ENCODE results near the gene RNF214. TPM values are rescaled to one million over a fixed set of nuclear protein-coding genes. Genes with fewer than 3 reads are reported as not detected.

Gene RNF214
- total RNA-seq, 1 donor from 2014 or later = 43.0 TPM

DNA sequence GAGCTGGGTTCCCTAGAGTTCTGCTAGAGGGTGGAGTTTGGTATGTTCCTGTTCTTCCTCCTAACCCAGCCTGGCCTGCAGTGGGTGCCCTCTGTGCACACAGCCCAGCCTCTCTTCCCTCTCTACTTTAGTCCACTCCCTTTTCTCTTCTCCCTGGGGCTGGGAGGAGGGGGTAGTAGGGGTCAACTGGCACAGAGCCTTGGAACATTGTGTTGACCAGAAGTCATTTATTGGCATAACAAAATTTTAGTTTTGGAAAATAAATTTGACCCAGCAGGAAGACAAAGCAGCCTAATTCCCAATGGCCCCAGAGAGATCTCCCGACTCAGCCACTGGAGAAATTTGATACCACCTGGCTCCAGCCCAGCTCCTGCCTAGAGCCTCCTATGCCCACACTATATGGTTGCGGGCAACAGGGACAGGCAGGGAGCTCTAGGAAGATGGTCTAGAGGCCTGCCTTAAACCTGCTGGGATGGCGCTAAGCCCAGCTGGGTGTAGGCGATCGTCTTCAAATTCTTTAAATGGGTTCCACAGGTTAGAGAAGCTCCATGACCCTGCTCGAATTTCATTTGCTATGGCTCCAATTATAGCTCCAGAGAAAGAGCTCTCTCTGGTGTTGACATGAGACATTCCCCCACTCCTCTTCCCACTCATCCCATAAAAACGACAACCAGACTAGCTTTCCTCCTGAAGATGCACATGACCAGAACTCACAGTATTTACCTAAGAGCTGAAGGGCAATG, 10.5 kb upstream of the RNF214 start:
- H3K36me3 Mint-ChIP-seq (ENCODE audit: unreplicated experiment) = no peaks in the 10 kb centered on the region
- no peak for DNase-seq

DNA sequence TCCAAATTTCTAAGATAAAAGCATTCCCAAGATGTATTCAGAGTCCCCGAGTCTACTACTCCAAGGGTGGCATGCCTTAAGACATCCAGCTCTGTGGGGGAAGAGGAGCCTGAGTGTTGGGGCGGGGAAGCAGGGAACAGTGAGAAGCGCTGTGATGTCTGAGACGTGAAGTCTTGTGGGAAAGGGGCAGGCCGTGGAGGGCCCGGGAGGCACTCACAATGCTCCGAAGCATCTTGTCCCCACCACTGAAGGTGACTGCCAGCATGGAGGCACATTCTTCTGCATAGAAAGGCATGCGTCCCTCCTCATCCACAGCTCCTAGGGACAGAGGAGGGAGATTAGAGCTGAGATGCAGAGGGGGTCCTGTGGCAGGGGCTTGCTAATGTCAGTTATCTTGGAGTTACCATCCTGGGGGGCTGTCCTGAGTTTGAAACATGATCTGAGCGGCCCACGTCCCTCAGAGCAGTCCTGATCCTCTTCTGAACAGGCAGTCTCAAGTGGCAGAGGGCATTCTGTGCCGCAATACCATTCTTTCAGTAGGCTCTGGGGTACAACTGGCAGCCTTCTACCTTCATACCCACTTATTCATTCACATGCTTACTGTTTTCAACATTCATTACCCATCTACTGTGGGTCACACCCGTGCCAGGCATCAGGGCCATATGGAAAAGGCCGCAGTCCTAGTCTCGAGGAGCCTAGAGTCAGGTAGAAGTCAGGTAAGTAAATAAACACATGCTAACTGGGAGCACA, 9.3 kb upstream of the RNF214 start:
- no peak overlapping the region for H3K4me3 Mint-ChIP-seq (ENCODE audit: unreplicated experiment)
- TF ChIP-seq, protein P1, sequence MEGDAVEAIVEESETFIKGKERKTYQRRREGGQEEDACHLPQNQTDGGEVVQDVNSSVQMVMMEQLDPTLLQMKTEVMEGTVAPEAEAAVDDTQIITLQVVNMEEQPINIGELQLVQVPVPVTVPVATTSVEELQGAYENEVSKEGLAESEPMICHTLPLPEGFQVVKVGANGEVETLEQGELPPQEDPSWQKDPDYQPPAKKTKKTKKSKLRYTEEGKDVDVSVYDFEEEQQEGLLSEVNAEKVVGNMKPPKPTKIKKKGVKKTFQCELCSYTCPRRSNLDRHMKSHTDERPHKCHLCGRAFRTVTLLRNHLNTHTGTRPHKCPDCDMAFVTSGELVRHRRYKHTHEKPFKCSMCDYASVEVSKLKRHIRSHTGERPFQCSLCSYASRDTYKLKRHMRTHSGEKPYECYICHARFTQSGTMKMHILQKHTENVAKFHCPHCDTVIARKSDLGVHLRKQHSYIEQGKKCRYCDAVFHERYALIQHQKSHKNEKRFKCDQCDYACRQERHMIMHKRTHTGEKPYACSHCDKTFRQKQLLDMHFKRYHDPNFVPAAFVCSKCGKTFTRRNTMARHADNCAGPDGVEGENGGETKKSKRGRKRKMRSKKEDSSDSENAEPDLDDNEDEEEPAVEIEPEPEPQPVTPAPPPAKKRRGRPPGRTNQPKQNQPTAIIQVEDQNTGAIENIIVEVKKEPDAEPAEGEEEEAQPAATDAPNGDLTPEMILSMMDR (IDR thresholded peaks at IDR 0.05; ENCODE audit: partially characterized antibody, unreplicated experiment) = no peak
- H3K27me3 Mint-ChIP-seq (ENCODE audit: unreplicated experiment) = peaks cover 2% of the 10 kb centered on the region
- H3K27ac Mint-ChIP-seq (ENCODE audit: unreplicated experiment) = no peak overlapping the region
- no peaks in the 10 kb centered on the region for H3K36me3 Mint-ChIP-seq (ENCODE audit: unreplicated experiment)
- H3K4me1 Mint-ChIP-seq (ENCODE audit: low read depth, unreplicated experiment) = peaks cover 9% of the 10 kb centered on the region
- H3K9me3 Mint-ChIP-seq (ENCODE audit: unreplicated experiment) = no peaks in the 10 kb centered on the region
- DNase-seq = no peak

More for the DNA sequence above, 10.5 kb upstream of the RNF214 start:
- Mint-ChIP-seq H3K9me3 (ENCODE audit: unreplicated experiment) (no peaks in the 10 kb centered on the region), H3K4me3 (ENCODE audit: unreplicated experiment) (peak overlapping the region; percentile 15), H3K27me3 (ENCODE audit: unreplicated experiment) (peaks cover 2% of the 10 kb centered on the region), H3K4me1 (ENCODE audit: low read depth, unreplicated experiment) (peaks cover 9% of the 10 kb centered on the region), H3K27ac (ENCODE audit: unreplicated experiment) (no peak overlapping the region)
- TF ChIP-seq, protein P1 (IDR thresholded peaks at IDR 0.05; ENCODE audit: partially characterized antibody, unreplicated experiment) = no peak

DNA sequence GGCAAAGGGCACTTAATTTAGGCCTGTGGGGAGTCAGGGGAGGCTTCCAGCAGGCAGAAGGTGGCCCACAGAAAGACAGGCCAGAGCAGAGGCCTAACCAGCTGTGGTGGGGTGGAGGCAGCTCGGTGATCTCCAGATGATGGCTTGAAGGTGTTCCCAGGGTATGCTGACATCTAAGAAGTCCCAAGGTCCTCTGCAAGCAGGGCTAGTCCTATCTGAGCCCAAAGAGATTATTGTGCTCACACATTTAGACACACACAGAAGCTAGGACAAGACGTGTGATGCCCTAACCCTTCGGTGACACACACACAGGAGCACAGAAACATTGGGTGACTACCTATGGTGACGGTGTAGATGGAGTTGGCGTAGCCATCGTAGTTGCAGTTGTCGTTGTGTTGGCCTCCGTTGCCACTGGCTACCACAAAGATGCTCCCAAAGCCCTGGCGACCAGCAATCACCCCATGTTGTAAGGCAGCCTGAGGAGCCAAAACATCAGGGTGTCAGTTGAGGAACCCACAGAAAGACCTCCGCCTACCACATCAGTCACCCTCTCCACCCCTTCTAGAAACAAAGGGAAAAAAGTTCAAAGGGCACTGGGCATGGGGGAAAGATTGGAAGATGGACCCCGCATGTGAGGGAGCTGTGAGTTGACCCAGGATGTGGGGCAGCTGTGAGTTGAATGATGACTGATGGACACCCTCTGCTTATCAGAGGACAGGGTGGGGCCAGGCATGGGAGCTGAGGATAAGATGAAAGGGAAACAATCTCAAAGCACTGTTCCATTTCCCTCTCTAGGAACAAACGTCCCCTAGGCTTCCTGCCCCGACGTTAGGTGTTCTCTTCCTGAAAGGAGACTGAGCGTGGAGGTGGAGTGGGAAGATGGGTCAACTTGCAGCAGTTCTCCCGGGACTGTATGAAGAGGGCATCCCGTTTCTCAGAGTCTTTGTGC, 8.5 kb upstream of the RNF214 start:
- Mint-ChIP-seq H3K27me3 (ENCODE audit: unreplicated experiment) (peaks cover 2% of the 10 kb centered on the region), H3K36me3 (ENCODE audit: unreplicated experiment) (no peaks in the 10 kb centered on the region), H3K9me3 (ENCODE audit: unreplicated experiment) (no peaks in the 10 kb centered on the region), H3K27ac (ENCODE audit: unreplicated experiment) (no peak overlapping the region), H3K4me1 (ENCODE audit: low read depth, unreplicated experiment) (peaks cover 9% of the 10 kb centered on the region), H3K4me3 (ENCODE audit: unreplicated experiment) (no peak overlapping the region)
- TF ChIP-seq, protein P1 (IDR thresholded peaks at IDR 0.05; ENCODE audit: partially characterized antibody, unreplicated experiment) = no peak
- no peak for DNase-seq

DNA sequence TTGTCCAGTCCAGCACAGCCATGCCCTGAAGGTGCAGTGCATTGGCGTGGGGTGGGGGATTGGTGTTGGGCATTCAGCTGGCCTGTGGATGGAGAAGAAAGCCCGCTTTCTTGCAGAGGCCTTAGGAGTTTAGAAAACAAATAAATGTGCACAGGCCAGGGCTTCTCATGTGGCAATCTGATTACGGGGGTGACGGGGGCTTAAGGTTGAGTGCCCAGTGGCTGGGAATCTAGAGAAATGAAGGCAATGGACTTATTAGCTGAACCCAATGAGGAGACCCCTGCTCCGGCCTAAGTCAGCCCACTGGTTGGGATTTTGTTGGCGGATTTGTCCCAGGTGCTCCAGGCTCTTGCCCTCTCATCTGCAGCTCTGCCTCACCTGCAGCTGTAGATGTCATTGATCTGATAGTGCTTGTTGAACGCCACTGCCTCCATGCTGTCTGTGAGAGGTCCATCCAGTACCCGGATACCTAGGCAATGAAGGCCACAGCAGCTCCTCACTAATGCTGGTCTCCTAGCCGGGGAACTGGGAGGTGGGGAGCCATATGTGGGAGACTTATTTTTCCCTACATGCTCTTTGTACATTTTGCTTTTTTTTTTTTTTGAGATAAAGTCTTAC, 6.8 kb upstream of the RNF214 start:
- Mint-ChIP-seq H3K4me1 (ENCODE audit: low read depth, unreplicated experiment) (peaks cover 11% of the 10 kb centered on the region), H3K9me3 (ENCODE audit: unreplicated experiment) (peaks cover 1% of the 10 kb centered on the region), H3K36me3 (ENCODE audit: unreplicated experiment) (no peaks in the 10 kb centered on the region), H3K27me3 (ENCODE audit: unreplicated experiment) (peaks cover 2% of the 10 kb centered on the region), H3K27ac (ENCODE audit: unreplicated experiment) (no peak overlapping the region), H3K4me3 (ENCODE audit: unreplicated experiment) (no peak overlapping the region)
- DNase-seq = no peak
- TF ChIP-seq, protein P1 (IDR thresholded peaks at IDR 0.05; ENCODE audit: partially characterized antibody, unreplicated experiment) = no peak

Measured in glutamatergic neuron (in vitro differentiated cells).